Activated T-cell treated with anti-CD3 and anti-CD28 coated beads, Interleukin-2, amount 50 U/mL, for 72 hours (primary cell): ENCODE results near the gene IFIT1. TPM values are rescaled to one million over a fixed set of nuclear protein-coding genes. Genes with fewer than 3 reads are reported as not detected.

ENCODE experiments used
- ATAC-seq, 2 donors: fragments of 150-1000 bp; cut with Tn5 transposase; replicated peaks in 1 of 2; 2 replicates each; pipeline ENCODE4 v1.10.0; 2021; ENCODE audit warnings: moderate library complexity in 2 of 2, mild to moderate bottlenecking in 1 of 2
- DNase-seq, 2 donors: peaks; one replicate each; pipeline ENCODE4 v3.0.0; 2021 to 2022; ENCODE audit warnings: mixed read lengths in 1 of 2
- H3K27ac Mint-ChIP-seq: one replicate; pipeline ENCODE4 v1.8.0; 2022; ENCODE audit warnings: mild to moderate bottlenecking, moderate library complexity, mixed read lengths
- H3K27me3 Mint-ChIP-seq: one replicate; pipeline ENCODE4 v1.8.0; 2022; ENCODE audit warnings: low read depth, mixed read lengths
- H3K36me3 Mint-ChIP-seq, 2 donors: one replicate each; pipeline ENCODE4 v1.8.0; 2022; ENCODE audit warnings: mixed read lengths in 2 of 2, mild to moderate bottlenecking in 1 of 2; ENCODE audit not compliant: insufficient read depth in 2 of 2
- H3K4me1 Mint-ChIP-seq: one replicate; pipeline ENCODE4 v1.8.0; 2022; ENCODE audit warnings: low read depth, mixed read lengths
- H3K4me3 Mint-ChIP-seq, 2 donors: one replicate each; pipeline ENCODE4 v1.8.0; 2022; ENCODE audit warnings: mild to moderate bottlenecking in 2 of 2, mixed read lengths in 2 of 2, moderate library complexity in 2 of 2
- H3K9me3 Mint-ChIP-seq, 2 donors: one replicate each; pipeline ENCODE4 v1.8.0; 2022; ENCODE audit warnings: mixed read lengths in 2 of 2
- total RNA-seq, 2 donors: library from RNA; stranded (reverse); gene quantifications; one replicate each; pipeline ENCODE4 v1.2.3, GENCODE V29; 2022

The IFIT1 gene
- total RNA-seq, 2 donors from 2014 or later, result 0.79 to 2.7 TPM

DNA sequence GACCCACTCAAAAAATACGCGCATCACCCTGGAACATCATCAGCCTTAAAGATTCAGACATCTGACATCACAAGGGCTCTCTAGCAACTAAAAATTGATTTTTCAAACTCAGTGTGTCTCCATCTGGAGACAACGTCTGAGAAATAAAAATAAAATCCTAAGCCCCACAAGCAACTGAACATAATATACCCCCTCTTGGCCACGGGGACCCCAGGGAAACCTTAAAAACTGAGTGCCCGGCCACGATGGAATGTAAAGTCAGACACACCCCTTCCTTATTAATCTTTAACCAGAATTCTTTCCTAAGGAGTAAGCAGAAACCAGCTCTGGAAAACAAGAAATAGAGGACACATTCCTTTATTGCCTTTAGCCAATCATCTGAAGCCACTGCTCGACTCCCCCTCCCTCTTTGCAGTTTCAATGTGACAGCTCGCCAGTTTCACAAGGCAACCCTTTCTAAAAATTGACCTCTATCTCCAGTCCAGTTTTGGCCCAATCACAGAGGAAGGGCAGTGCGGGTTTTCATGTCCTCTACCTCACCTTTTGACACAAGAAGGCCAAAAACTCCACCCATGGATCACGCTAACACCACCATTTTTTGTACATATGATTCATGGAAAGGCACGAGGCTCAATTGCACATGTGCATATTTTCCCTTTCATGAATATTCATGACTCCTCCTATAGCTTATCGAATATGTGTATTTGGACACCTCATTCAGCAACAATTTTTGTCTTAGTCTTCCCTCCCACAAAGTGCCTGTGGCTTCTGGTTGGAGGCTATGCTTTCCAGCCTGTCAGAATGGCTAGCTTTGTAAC lies 40.4 kb upstream of the IFIT1 start:
- DNase-seq, result no peak
- peak overlapping the region in 1 of 2 donors; percentile 54 for H3K4me3 Mint-ChIP-seq
- peaks cover 46% of the 10 kb centered on the region for H3K27me3 Mint-ChIP-seq
- peaks cover 0 to 3% of the 10 kb centered on the region in 2 donors for H3K9me3 Mint-ChIP-seq
- peak in 1 of 2 donors; percentile 48 for ATAC-seq
- peaks cover 34% of the 10 kb centered on the region for H3K4me1 Mint-ChIP-seq
- H3K27ac Mint-ChIP-seq, result no peak overlapping the region
- H3K36me3 Mint-ChIP-seq, result no peaks in the 10 kb centered on the region

GRCh38 chr10:89352802-89353201 lies 39.6 kb upstream of the IFIT1 start:
- H3K4me1 Mint-ChIP-seq, result peaks cover 32% of the 10 kb centered on the region
- H3K4me3 Mint-ChIP-seq, result no peak overlapping the region
- no peaks in the 10 kb centered on the region for H3K36me3 Mint-ChIP-seq
- H3K9me3 Mint-ChIP-seq, result peaks cover 0 to 3% of the 10 kb centered on the region in 2 donors
- ATAC-seq (no peak), DNase-seq (no peak)
- peaks cover 46% of the 10 kb centered on the region for H3K27me3 Mint-ChIP-seq
- no peak overlapping the region for H3K27ac Mint-ChIP-seq

GRCh38 chr10:89355394-89355931 lies 37.0 kb upstream of the IFIT1 start:
- Mint-ChIP-seq H3K4me1 (peaks cover 24% of the 10 kb centered on the region), H3K9me3 (peaks cover 0 to 3% of the 10 kb centered on the region in 2 donors), H3K27ac (no peak overlapping the region), H3K27me3 (peaks cover 35% of the 10 kb centered on the region), H3K4me3 (no peak overlapping the region), H3K36me3 (no peaks in the 10 kb centered on the region)
- DNase-seq (no peak), ATAC-seq (peak in 1 of 2 donors; percentile 41)

DNA sequence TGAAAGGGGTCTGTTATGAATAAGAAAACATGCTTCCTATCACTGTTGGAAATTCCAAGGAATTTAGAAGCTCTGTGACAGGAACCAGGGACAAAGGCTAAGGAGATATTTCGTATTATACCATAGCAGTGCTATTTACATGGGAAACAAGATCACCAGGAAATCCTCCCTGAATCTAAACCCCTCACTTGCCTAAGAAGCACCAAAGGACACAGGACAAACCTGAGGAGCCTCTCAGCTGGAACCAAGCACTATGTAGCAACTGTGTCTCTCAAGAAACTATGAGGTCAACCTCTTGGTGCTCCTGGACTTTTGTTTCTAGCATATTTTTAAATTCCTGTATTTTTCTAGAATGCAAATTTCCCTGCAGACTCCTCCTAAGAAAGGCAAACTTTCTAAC lies 35.3 kb upstream of the IFIT1 start:
- Mint-ChIP-seq H3K27ac (no peak overlapping the region), H3K4me1 (peaks cover 8% of the 10 kb centered on the region), H3K4me3 (no peak overlapping the region), H3K9me3 (peaks cover 0 to 3% of the 10 kb centered on the region in 2 donors), H3K36me3 (no peaks in the 10 kb centered on the region), H3K27me3 (peaks cover 38% of the 10 kb centered on the region)
- ATAC-seq (no peak), DNase-seq (no peak)

- Mint-ChIP-seq H3K4me1 (no peaks in the 10 kb centered on the region), H3K27ac (no peak overlapping the region), H3K27me3 (peaks cover 29% of the 10 kb centered on the region), H3K36me3 (no peaks in the 10 kb centered on the region), H3K9me3 (peaks cover 0 to 3% of the 10 kb centered on the region in 2 donors), H3K4me3 (no peak overlapping the region)
- DNase-seq, result no peak
- ATAC-seq, result no peak
Observed at GRCh38 chr10:89357975-89358374, 34.4 kb upstream of the IFIT1 start.

DNA sequence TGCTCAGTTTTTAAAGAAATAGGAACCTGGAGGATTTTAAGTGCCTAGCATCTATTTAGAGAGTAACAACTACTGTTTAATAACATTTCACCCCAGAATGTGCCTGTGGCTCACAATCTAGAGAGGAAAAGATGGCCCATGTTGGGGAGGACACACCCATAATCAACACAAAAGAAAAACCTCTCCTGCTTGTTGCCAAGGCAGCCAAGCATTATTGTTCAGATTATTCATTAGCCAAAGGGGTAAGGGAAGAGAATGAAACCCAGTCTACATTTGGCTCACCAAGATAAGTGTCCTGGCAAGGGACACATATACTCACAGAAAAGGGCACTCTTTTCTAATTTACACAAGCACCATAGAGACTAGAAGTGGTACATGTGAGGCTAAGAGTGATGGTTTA lies 32.3 kb upstream of the IFIT1 start:
- ATAC-seq, result no peak
- Mint-ChIP-seq H3K9me3 (no peaks in the 10 kb centered on the region), H3K4me3 (no peak overlapping the region), H3K27ac (no peak overlapping the region), H3K27me3 (peaks cover 10% of the 10 kb centered on the region), H3K4me1 (peaks cover 15% of the 10 kb centered on the region), H3K36me3 (no peaks in the 10 kb centered on the region)
- DNase-seq, result no peak

DNA sequence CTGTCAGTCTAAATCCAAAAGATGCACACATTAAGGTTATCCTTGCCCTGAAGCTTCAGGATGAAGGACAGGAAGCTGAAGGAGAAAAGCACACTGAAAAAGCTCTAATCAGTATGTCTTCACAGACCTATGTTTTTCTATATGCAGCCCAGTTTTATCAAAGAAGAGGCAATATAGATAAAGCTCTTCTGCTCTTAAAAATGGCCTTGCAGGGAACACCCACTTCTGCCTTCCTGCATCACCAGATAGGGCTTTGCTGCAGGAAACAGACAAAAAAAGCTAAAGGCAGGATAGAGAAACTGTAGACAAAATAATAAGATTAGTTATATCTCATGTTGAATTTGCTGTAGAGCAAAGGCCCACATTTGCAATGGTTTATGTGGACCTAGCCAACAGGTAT lies 29.5 kb upstream of the IFIT1 start:
- Mint-ChIP-seq H3K27ac (no peak overlapping the region), H3K36me3 (peaks cover 0 to 4% of the 10 kb centered on the region in 2 donors), H3K4me1 (peaks cover 22% of the 10 kb centered on the region), H3K4me3 (no peak overlapping the region), H3K27me3 (peaks cover 10% of the 10 kb centered on the region), H3K9me3 (peaks cover 0 to 1% of the 10 kb centered on the region in 2 donors)
- no peak for DNase-seq
- ATAC-seq, result no peak

DNA sequence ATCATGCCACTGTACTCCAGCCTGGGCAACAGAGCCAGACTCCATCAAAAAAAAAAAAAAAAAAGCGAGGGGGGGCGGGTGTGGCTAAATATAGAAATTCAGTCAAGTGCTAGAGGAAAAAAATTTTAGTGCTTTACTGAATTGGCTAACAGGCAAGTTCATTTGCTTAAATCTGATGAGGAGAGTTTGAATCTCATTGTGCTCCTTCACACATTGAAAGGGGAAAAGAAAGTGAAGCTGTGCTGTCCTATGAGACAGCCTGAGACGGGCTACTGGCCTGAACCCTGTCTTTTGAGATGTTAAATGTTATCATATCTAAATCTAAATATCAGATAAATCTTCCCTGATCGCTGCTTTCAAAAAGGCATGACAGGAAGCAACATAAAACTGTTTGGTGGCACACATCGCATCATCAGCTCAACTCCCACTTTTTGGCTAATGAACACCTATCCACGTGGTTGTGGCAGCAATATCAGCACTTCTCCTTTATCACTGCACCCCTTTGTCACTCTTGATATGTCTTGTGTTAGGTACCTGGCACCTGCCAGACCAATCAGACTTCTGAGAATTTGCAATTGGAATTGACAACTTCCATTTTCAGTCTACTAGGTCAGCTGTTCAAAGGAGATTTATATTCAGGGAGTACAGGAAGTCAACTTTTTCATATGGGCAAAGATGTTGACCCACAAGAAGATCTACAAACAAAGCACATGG lies 28.5 kb upstream of the IFIT1 start:
- Mint-ChIP-seq H3K27ac (no peak overlapping the region), H3K4me3 (no peak overlapping the region), H3K9me3 (peaks cover 0 to 1% of the 10 kb centered on the region in 2 donors), H3K36me3 (peaks cover 0 to 4% of the 10 kb centered on the region in 2 donors), H3K27me3 (peaks cover 10% of the 10 kb centered on the region), H3K4me1 (peaks cover 24% of the 10 kb centered on the region)
- ATAC-seq, result no peak
- no peak for DNase-seq

- Mint-ChIP-seq H3K36me3 (peaks cover 0 to 4% of the 10 kb centered on the region in 2 donors), H3K4me3 (no peak overlapping the region), H3K4me1 (peaks cover 29% of the 10 kb centered on the region), H3K27me3 (peaks cover 10% of the 10 kb centered on the region), H3K27ac (no peak overlapping the region), H3K9me3 (peaks cover 0 to 1% of the 10 kb centered on the region in 2 donors)
- DNase-seq (no peak), ATAC-seq (no peak)
Observed at GRCh38 chr10:89364531-89364930, 27.9 kb upstream of the IFIT1 start.

DNA sequence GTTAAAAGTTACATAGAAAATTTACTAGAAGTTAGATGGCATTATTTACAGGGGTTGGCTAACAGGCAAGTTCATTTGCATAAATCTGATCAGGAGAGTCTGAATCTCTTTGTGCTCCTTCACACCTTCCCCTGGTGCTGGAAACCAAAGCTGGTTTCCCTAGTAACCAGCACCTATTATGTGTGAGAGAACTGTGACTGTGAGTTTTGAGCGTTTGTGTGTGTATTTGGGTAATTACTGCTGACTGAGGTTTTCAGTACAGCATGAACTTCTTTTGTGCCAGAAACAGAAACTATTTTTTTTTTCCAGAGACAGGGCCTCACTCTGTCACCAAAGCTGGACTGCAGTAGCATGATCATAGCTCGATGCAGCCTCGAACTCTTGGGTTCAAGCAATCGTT lies 24.9 kb upstream of the IFIT1 start:
- H3K27ac Mint-ChIP-seq, result no peak overlapping the region
- H3K27me3 Mint-ChIP-seq, result no peaks in the 10 kb centered on the region
- peaks cover 0 to 1% of the 10 kb centered on the region in 2 donors for H3K9me3 Mint-ChIP-seq
- DNase-seq, result no peak
- peak; percentile 37 to 52 for ATAC-seq
- H3K4me1 Mint-ChIP-seq, result peaks cover 29% of the 10 kb centered on the region
- H3K4me3 Mint-ChIP-seq, result no peak overlapping the region
- H3K36me3 Mint-ChIP-seq, result peaks cover 0 to 4% of the 10 kb centered on the region in 2 donors

- H3K27ac Mint-ChIP-seq, result no peak overlapping the region
- peaks cover 0 to 1% of the 10 kb centered on the region in 2 donors for H3K9me3 Mint-ChIP-seq
- H3K4me1 Mint-ChIP-seq, result peaks cover 28% of the 10 kb centered on the region
- DNase-seq, result no peak
- ATAC-seq, result no peak
- H3K27me3 Mint-ChIP-seq, result no peaks in the 10 kb centered on the region
- no peak overlapping the region for H3K4me3 Mint-ChIP-seq
- H3K36me3 Mint-ChIP-seq, result peaks cover 0 to 4% of the 10 kb centered on the region in 2 donors
Observed at GRCh38 chr10:89368129-89368528, 24.3 kb upstream of the IFIT1 start.

DNA sequence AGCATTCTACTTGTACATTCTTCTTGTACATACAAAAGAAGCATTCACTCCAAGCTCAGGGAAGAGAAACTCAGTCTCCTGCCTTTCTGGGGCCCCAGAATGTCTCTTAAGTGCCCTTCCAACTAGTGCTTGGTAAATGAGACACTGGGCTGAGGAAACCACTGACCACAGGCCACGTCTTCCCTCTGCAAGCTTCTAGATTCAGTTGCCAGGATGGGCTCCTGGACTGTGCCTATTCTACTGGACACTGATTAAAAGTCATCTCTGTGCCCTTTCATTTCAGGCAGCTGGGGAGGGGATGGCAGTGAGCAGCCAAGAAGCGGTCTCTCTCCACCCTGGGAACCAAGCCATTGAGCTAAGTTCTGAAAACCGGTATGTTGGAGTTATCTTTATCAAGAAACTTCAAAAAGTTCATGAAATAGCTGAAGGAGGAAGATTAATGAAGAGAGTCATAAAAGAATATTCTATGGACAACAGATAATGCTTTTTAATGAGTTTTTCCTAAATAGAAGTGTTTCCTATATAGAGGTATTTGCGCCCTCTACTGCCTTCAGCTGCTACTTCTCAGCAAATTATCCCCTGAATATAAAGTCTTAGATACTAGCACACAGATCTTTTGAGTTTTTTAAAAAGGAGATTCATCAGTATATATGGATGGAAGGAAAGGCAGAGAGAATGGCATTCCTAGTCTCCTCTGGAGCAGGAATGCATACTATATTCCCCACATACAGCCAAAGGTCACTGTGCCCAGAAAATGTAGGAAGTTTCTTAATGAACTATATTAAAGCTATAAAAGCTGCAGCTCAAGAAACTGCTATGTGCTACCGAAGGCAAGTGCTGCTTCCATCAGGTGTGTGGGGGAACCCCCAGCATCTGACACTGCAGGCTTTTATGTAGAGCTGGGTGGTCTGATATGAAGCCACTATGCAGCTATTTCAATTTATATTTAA lies 23.0 kb upstream of the IFIT1 start:
- H3K27ac Mint-ChIP-seq, result no peak overlapping the region
- ATAC-seq (no peak), DNase-seq (no peak)
- peaks cover 20% of the 10 kb centered on the region for H3K4me1 Mint-ChIP-seq
- H3K9me3 Mint-ChIP-seq, result peaks cover 0 to 1% of the 10 kb centered on the region in 2 donors
- no peak overlapping the region for H3K4me3 Mint-ChIP-seq
- peaks cover 0 to 4% of the 10 kb centered on the region in 2 donors for H3K36me3 Mint-ChIP-seq
- no peaks in the 10 kb centered on the region for H3K27me3 Mint-ChIP-seq
